ENCODE measurements around the gene EREG.

- TF ChIP-seq CTCF (IDR thresholded peaks at IDR 0.05; ENCODE audit: low read depth, low read length): no peak
- no peak for TF ChIP-seq EZH2phosphoT487 (IDR thresholded peaks at IDR 0.05; ENCODE audit: low read depth)
These were observed 2.6 kb upstream of the EREG start for GRCh38 chr4:74362347-74362746.
